HG03469 (cell line): ENCODE measurements around the gene GYPA.
"Not testable (repeated sequence)": the region's sequence is repeated elsewhere in the genome, so short reads cannot be mapped to it uniquely, and the experiment has no call there.

Source experiments
- ATAC-seq: cut with Tn5 transposase; IDR thresholded peaks from one replicate; pipeline ENCODE4 v1.9.1; 2021; ENCODE audit warnings: mild to moderate bottlenecking, moderate library complexity, moderate number of reproducible peaks; ENCODE audit not compliant: unreplicated experiment

The GYPA gene

DNA sequence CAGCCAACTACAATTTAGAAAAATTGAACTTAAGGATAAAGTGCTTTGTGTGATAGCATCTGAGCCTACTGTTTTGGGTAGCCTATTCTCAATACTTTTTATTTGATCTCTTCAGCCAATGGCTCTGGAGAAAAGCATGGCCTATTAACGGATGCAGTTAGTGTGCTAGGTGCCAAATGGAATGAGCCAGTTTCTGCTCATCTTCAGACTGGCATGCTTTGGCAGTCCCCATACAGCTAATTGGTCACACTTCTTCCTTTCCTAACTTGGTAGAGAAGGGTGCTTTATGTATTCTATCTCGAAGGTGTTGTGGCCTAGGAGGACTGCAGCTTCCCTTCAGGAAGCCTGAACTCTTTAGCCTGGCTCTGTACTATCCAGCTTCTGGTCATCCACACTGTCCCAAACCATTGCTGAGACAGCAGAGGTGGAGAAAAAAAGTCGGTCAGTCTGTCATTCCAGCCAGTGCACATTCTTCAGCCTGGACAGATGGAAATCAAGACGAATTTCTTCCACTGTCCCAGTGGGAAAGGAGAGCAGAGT lies 11.1 kb downstream of the GYPA start:
- ATAC-seq = not testable (repeated sequence)

DNA sequence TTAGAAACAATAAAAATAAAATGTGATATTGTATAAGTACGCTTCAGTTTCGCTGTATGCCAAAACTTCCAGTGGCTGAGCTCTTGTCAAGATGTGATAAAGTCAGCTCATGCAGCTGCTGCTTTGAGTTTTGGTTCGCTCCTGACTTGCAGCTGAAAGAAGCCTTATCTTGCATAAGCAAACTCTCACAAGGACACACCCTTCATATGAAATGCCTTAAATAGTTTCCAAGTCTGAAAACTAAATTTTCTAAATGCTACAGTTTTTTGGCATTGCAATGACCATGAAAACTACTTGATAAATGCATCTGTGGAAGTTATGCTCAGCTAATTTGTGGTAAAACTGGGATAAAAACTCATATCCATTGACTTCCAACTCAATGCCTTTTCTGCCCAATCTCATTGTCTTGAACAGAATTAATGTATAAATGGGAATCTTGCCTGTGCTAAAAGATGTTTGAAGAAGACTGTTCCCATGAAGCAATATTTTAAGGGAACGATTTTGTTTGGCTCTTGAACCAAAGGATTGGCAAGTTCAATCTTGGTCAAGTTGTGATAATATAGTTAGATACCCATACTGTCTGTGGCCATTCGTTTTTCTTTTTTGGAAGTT lies 11.7 kb downstream of the GYPA start:
- ATAC-seq = not testable (repeated sequence)

DNA sequence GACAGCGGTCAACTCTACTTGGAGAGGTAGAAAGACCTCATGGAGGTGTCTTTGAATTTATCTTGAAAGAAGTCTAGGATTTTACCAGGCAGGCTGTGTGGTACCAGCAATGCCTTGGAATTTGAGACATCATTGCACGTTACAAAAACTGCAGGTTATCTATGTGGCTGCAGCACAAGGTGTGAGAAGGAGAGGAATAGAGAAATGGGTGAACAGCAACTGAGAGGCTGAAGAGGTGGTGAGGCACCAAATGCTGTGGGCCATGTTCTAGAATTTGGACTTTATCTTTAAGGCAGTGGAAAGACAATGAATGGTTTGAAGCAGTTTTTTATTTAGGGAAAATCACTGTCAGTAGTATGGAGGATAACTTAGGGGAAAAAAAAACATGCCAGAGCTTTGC lies 15.4 kb downstream of the GYPA start:
- not testable (repeated sequence) for ATAC-seq

DNA sequence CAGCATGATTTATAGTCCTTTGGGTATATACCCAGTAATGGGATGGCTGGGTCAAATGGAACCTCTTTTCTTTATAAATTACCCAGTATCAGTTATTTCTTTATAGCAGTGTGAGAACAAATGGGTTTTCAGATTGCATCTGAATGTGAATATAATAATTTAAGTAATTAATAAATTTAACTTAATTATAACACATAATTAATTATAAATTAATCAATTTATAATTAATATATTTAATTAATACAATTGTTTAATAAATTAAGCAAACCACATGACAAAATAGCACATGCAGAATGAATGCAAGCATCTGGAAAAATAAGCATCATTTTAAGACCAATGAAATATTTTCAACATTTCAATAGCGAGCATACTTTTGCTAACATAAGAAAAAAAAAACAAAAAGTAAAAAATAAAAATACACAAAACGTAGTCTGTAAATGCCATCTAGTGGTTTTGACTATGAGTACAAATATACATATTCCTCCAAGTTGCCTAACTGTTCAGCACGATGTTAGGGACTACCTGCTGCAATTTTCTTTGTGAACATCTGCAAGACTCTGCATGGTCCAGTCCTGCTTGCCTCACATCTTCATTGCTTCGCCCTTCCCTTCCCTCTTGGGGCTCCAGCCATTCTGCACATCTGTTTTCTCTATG lies 16.4 kb downstream of the GYPA start:
- ATAC-seq = not testable (repeated sequence)

DNA sequence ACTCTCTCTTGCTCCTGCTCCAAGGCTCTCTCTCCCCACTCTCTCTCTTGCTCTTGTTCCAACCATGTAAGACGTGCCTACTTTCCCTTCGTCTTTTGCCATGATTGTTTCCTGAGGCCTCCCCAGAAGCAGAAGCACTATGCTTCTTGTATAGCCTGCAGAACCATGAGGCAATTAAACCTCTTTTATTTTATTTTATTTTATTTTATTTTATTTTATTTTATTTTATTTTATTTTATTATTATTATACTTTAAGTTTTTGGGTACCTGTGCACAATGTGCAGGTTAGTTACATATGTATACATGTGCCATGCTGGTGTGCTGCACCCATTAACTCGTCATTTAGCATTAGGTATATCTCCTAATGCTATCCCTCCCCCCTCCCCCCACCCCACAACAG lies 17.2 kb downstream of the GYPA start:
- not testable (repeated sequence) for ATAC-seq

DNA sequence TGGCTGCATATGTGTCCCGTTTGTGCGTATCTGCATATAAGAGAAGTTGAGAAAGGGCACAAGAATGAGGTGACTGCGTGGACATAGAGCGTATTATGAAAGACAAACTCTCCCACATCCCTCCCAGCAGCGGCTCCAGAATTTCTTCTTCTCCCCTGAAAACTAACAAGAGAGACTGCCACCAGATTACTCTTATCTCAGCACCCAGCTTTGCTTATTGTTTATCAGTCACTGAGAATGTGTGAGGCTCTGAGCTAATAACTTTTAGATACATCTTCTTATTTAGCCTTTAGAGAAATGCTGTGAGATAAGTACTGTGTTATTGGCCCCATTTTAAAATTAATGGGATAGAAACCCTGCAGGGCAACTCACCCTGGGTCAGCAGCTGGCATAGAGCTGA lies 20.8 kb downstream of the GYPA start:
- not testable (repeated sequence) for ATAC-seq

DNA sequence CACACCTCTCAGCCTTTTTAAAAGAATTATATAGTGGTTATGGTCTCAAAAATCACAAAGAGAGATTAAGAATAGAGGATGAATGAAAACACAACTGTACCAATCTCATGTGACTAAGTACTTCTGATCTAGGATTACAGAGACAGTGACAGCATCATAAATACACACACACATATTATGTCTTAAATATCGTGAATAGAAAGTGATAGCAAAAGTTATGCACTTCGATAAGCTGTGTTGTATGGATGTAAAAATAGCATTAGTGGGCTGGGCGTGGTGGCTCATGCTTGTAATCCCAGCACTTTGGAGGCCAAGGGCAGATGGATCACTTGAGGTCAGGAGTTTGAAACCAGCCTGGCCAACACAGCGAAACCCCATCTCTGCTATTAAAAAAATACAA lies 25.0 kb downstream of the GYPA start:
- ATAC-seq = no peak

DNA sequence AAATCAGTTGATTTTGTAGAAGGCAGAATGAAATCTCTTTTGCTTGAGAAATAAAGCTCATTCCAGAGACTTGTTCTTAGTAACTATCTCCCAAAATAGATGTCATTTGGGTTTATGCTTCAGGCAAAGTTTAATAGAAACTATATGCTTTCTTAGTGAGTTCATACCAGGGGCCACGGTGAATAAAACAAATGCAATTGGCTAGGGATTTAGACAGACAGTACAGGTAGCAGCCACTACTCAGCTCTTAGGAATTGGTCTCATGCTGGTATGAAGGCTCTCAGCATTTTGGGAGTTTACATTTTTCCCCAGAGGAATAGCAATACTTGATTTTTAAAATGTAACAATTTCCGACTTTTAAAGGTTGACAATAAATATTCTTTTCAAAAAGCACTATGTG lies 27.0 kb downstream of the GYPA start:
- no peak for ATAC-seq

DNA sequence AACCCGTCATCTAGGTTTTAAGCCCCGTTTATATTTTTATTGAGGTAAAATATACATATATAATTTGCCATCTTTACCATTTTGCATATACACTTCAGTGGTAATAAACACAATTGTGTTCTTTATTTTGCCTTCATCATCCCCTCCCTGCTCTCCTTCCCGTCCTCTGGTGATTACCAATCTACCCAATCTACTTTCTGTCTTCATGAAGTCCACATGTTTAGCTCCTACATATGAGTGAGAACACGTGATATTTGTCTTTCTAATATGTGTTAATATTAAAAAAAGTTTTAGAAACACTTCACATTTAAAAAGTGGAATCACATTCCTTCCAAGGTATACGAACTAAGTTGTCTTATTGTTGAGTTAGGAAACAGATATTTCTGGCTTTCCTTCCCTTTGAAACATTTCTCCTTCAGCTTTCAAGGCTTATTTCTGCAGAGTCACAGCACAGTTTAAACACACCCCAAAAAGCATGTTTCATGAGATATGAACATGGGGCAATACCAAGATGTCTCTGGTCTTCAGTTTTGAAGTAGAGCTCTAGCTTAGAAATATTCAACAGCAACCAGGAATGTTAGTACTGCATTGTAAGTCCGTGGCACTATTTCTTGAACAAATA lies 35.9 kb downstream of the GYPA start:
- ATAC-seq = no peak

DNA sequence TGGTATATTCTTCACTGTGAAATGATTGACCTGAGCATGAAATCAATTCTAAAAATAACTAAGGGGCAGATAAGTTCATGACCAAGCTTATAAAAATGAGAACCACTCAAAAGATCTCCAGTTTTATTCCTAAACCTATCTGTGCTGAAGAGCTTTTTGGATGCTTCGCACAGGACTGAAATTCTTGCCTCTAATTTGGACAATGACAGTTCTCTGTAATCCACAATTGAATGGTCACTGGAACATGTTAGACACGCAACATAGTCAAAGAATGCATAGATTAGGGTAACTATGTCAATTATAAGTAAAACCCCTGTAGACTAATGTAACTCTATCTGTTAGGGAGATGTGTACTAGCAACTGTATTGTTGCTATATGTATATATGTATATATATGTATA lies 42.7 kb downstream of the GYPA start:
- not testable (repeated sequence) for ATAC-seq

DNA sequence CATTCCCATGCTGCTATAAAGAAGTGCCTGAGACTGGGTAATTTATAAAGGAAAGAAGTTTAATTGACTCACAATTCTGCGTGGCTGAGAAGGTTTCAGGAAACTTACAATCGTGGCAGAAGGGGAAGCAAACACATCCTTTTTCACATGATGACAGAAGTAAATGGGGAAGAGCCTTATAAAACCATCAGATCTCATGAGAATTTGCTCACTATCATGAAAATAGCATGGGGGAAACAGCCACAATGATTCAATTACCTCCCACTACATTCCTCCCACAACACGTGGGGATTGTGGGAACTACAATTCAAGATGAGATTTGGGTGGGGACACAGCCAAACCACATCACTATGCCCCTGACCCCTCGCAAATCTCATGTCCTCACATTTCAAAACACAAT lies 46.5 kb downstream of the GYPA start:
- ATAC-seq = not testable (repeated sequence)

DNA sequence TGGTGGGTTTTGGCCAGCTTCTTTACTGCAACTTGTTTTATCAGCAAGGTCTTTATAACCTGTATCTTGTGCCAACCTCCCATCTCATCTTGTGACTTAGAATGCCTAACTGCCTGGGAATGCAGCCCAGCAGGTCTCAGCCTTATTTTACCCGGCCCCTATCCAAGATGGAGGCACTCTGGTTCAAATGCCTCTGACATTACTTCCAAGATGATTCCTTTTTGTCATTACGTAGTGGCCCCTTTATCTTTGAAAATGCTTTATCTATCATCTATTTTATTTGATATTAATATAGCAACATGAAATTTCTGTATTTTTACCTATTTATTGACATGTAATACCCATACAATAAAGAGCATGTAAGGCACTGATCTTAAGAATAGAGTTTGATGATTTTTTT lies 49.3 kb downstream of the GYPA start:
- ATAC-seq = not testable (repeated sequence)

DNA sequence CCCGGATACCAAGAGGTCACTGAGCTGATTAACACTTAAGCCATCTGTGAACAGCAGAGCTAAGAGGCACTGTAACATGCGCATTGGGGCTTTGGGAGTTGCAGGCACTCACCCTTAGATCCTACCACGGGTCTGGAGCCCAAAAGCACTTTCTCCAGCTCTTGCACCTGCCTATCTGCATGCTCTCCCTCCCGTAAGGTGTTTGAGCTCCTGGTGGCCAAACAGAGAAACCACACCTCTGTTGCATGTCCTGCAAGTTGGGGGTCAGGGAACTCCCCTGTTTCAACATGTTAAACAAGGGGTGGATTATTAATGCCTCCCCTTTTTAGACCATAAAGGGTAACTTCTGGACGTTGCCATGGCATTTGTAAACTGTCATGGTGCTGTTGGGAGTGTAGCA lies 49.8 kb downstream of the GYPA start:
- ATAC-seq = no peak

DNA sequence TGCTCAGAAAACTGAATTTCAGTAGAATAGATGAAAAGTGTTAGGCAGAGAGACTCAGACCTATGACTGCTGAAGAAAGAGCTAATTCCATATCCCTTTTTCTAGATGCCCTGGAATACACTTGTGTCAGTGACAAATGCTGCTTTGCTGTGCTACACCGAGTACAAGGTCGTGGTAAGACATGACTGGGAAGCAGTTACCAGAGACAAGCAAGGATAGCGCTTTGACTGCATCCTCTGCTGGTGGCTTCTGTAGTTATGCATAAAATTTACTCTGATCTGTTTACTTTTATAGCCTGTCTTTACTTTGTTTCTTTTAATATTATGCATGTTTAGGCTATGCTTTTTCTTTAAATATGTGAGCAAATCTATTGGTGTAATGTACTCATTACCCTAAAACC lies 58.5 kb downstream of the GYPA start:
- not testable (repeated sequence) for ATAC-seq

DNA sequence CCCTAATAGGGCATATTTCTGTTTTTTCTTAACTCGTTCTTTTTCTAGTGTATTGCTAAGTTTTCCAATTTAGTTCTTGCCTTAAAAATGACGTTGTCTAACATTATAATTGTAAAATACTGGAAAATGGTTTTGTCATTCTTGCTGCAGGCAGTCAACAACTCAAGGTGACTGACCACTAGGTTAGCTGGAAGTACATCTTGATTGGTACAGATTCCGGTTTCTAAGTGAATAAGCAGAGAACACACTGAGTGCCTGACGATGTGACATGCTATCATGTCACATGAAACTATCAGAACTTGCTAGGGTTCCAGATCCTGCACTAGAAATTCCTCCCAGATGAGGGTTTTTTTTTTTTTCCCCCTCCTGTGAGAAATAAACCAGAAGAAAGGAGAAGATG lies 60.4 kb downstream of the GYPA start:
- ATAC-seq = not testable (repeated sequence)

DNA sequence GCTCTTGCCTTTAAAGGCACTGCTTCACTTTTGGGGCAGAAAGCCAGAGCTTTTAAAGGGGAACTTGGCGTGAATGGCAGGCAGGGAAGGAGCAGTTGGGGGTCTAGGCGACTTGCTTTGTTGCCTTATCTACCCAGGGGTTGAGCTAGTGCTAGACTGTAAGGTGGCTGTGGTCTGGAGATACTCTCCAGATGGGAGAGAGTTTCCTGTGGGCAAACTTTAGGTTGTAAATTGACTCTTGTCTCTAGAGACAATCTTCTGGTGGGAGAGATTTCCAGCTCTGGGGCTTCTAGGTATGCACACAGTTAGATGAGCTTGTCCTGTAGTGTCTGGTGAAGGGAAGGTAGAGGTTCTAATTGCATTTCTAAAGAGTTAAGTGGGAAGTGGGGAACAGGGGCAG lies 61.8 kb downstream of the GYPA start:
- ATAC-seq = not testable (repeated sequence)

DNA sequence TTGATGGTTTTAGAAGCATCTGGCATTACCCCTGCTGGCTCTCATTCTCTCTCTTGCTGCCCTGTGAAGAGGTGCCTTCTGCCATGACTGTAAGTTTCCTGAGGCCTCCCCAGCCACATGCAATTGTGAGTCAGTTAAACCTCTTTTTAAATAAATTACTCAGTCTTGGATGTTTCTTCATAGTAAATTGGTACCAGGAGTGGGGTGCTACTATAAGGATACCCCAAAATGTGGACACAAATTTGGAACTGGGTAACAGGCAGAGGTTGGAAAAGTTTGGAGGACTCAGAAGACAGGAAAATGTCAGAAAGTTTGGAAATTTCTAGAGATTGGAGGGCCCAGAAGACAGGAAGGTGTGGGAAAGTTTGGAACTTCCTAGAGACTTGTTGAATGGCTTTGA lies 79.0 kb downstream of the GYPA start:
- not testable (repeated sequence) for ATAC-seq

DNA sequence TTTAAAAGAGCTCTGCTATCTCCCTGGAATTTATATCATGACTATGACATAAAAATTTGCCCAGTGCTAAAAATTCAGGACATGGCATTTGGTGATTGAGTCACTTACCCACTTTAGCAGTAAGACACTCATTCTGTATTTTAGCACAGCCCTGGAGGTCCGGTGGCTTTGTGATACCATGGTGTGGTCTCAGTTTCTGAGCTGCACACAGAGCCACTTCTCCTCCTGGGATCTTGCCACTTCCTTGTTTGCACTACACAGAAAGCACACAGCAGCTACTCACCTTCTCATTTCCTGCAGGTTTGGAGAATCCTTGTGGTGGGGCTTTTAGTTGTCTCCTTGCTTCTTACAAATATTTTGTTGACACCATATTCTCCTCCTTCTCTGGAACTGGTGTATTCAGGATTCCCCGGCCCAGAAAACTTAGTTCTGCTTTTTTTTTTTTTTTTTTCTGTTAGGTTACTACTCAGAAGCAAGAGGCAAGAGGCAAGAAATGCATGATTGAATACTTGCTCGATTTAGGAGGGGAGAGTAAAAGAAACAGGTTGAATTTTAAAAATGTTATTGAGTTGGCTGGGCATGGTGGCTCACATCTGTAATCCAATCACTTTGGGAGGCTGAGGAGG lies 80.2 kb downstream of the GYPA start:
- not testable (repeated sequence) for ATAC-seq
